Activated CD4-positive, alpha-beta T cell treated with anti-CD3 and anti-CD28 coated beads, Interleukin-2, amount 10 ng/mL, durations not matched to agents 7 days and 5 days (primary cell): ENCODE results near the gene COA1. TPM values are rescaled to one million over a fixed set of nuclear protein-coding genes. Genes with fewer than 3 reads are reported as not detected.
"Not testable (repeated sequence)": the region's sequence is repeated elsewhere in the genome, so short reads cannot be mapped to it uniquely, and the experiment has no call there.

Source experiments
- CTCF ChIA-PET: fragments of 350-600 bp; sonication (Branson Sonifier 250); formaldehyde crosslinking; loops from one replicate; lab custom pipeline; 2021; ENCODE audit warnings: antibody characterized with exemption; lab: Charles Lee
- POLR2A ChIA-PET: fragments of 350-600 bp; sonication (Branson Sonifier 250); formaldehyde crosslinking; loops from one replicate; lab custom pipeline; 2021; ENCODE audit warnings: antibody characterized with exemption; lab: Charles Lee
- DNase-seq: peaks from one replicate; pipeline ENCODE4 v3.0.0-alpha.2; 2020
- H3K27ac Mint-ChIP-seq: one replicate; pipeline ENCODE4 v1.8.0; 2021; ENCODE audit warnings: mild to moderate bottlenecking, moderate library complexity, mixed read lengths
- H3K27me3 Mint-ChIP-seq: one replicate; pipeline ENCODE4 v1.8.0; 2021; ENCODE audit warnings: mixed read lengths
- H3K36me3 Mint-ChIP-seq: one replicate; pipeline ENCODE4 v1.8.0; 2021; ENCODE audit warnings: low read depth, mixed read lengths
- H3K4me1 Mint-ChIP-seq: one replicate; pipeline ENCODE4 v1.8.0; 2021; ENCODE audit warnings: mixed read lengths
- H3K4me3 Mint-ChIP-seq: one replicate; pipeline ENCODE4 v1.8.0; 2021; ENCODE audit warnings: mild to moderate bottlenecking, moderate library complexity, mixed read lengths
- H3K9me3 Mint-ChIP-seq: one replicate; pipeline ENCODE4 v1.8.0; 2021; ENCODE audit warnings: mixed read lengths
- total RNA-seq, 2 experiments: library from RNA; stranded (reverse); gene quantifications; one replicate each; pipeline ENCODE4 v1.2.3, GENCODE V29; 2021

COA1 gene
- total RNA-seq, 2 experiments from 2014 or later: 44.8 to 47.1 TPM

DNA sequence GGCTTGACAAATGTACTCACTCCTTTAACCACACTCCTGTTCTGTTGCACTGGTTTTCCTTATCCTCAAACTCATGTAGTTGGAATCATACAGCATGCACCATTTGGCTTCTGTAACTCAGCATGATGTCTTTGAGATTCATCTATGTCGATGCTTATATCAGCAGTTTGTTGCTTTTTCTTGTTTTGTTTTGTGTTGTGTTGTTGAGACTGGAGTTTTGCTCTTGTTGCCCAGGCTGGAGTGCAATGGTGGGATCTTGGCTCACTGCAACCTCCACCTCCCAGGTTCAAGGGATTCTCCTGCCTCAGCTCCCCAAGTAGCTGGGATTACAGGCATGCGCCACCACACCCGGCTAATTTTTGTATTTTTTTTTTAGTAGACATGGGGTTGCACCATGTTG lies 101.5 kb downstream of the COA1 start:
- POLR2A ChIA-PET, DNase-seq, H3K27ac Mint-ChIP-seq, H3K27me3 Mint-ChIP-seq, H3K9me3 Mint-ChIP-seq, H3K4me3 Mint-ChIP-seq: not testable (repeated sequence)
- CTCF ChIA-PET: interaction anchor here (0.7 to 6.7 kb wide), 2 partner anchors 15 to 45 kb away, joined by 3 to 29 read pairs; partner anchors contain the start of gene STK17A
- Mint-ChIP-seq H3K4me1 (peaks cover 86% of the 10 kb centered on the region), H3K36me3 (peaks cover 87% of the 10 kb centered on the region)

DNA sequence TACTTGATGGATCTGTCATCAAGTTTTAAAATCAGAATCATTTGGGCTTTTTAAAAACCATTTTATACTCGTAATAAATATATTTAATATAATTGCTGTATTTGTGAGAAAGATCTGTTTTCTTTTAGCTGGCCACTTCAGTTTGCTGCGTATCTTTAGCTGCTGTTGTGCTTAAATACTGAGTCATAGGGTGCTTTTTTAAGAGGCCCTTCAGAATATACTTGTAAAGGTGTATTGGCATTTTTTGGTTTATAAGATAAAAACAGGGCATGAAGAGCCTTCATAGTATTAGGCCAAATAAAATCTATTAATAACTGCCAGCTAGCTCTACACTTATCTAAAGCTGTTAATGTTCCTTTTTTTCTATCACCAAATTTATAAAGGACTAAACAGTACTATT lies 102.6 kb downstream of the COA1 start:
- peaks cover 87% of the 10 kb centered on the region for H3K36me3 Mint-ChIP-seq
- H3K4me1 Mint-ChIP-seq: peaks cover 86% of the 10 kb centered on the region
- CTCF ChIA-PET: interaction anchor here (0.6 to 6.7 kb wide), 4 partner anchors 11 to 73 kb away, joined by 3 to 29 read pairs (median 4); partner anchors contain the start of gene STK17A

DNA sequence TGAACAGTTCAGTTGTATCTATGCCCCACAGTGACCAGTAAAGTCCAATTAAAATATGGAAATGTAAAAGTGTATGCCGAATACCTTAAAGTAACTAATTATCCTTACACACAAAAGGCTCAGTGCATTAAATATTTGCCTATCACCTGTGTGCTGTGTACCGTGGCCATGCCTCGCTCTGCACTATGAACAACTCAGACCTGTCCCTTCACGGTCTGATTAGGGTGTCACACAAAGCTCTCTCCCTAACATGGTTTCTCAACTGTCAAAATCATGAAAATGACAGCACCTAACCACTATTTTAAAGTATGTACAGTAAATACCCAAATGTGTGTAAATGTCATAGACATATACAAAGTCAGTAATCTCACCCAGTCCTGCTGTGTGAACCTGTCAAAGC lies 103.3 kb downstream of the COA1 start:
- Mint-ChIP-seq H3K27me3 (no peaks in the 10 kb centered on the region), H3K4me3 (no peak overlapping the region)
- POLR2A ChIA-PET: no interaction called here

More for the DNA sequence above, 102.6 kb downstream of the COA1 start:
- no peak for DNase-seq
- Mint-ChIP-seq H3K9me3 (no peaks in the 10 kb centered on the region), H3K4me3 (no peak overlapping the region), H3K27ac (no peak overlapping the region), H3K27me3 (no peaks in the 10 kb centered on the region)
- POLR2A ChIA-PET: no interaction called here

DNA sequence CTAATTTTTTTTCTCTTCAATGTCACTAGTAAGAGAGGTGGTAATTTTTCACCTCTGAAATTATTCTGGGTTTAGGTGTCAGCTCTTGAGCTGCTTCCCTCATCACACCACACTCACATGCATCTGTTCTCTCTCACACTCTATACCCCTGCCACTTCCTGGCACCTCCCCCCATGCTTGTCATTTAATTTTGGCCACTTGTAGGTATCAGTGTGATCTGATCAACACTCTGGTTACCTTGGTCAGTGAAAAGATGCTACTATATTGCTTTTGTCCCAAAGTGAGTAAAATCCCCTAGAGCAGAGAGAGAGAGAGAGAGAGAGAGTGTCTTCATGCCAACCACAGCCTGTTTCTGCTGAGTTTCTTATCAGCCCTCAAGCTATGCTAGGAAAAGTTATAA lies 103.9 kb downstream of the COA1 start:
- H3K4me3 Mint-ChIP-seq: no peak overlapping the region
- peak overlapping the region; percentile 81 for H3K27ac Mint-ChIP-seq
- H3K27me3 Mint-ChIP-seq: no peaks in the 10 kb centered on the region
- ChIA-PET POLR2A (no interaction called here), CTCF (interaction anchor here (0.6 to 6.7 kb wide), 5 partner anchors 10 to 76 kb away, joined by 3 to 29 read pairs (median 3); partner anchors contain the start of gene STK17A)
- H3K4me1 Mint-ChIP-seq: peaks cover 85% of the 10 kb centered on the region
- H3K9me3 Mint-ChIP-seq: no peaks in the 10 kb centered on the region
- peak; percentile 47 for DNase-seq
- peaks cover 84% of the 10 kb centered on the region for H3K36me3 Mint-ChIP-seq

More for the DNA sequence above, 103.3 kb downstream of the COA1 start:
- CTCF ChIA-PET: interaction anchor here (0.6 to 6.7 kb wide), 6 partner anchors 10 to 75 kb away, joined by 3 to 29 read pairs (median 3); partner anchors contain the start of gene STK17A
- Mint-ChIP-seq H3K36me3 (peaks cover 86% of the 10 kb centered on the region), H3K9me3 (no peaks in the 10 kb centered on the region), H3K4me1 (peaks cover 86% of the 10 kb centered on the region), H3K27ac (no peak overlapping the region)
- DNase-seq: no peak

DNA sequence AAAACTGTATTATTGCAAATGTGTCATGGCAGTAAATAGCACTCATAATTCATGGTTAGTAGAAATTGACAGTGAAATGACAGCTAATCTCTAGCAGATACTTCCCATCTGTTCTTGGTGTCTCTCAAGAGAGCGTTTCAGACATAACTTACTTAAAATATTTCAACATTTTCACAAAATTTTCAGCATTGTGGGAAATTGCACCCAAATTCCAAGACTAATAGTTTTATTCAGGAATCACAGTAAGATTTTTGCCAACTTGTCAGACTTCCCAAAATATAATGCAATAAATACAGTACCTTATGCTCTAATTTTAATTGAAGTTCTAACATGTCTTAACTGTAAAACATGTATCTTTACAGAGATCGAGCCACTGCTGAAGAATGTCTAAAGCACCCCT lies 105.2 kb downstream of the COA1 start:
- no peak overlapping the region for H3K27ac Mint-ChIP-seq
- H3K27me3 Mint-ChIP-seq: no peaks in the 10 kb centered on the region
- no peaks in the 10 kb centered on the region for H3K9me3 Mint-ChIP-seq
- no peak for DNase-seq
- CTCF ChIA-PET: no interaction called here
- peaks cover 75% of the 10 kb centered on the region for H3K36me3 Mint-ChIP-seq
- peaks cover 75% of the 10 kb centered on the region for H3K4me1 Mint-ChIP-seq
- H3K4me3 Mint-ChIP-seq: no peak overlapping the region
- POLR2A ChIA-PET: no interaction called here

DNA sequence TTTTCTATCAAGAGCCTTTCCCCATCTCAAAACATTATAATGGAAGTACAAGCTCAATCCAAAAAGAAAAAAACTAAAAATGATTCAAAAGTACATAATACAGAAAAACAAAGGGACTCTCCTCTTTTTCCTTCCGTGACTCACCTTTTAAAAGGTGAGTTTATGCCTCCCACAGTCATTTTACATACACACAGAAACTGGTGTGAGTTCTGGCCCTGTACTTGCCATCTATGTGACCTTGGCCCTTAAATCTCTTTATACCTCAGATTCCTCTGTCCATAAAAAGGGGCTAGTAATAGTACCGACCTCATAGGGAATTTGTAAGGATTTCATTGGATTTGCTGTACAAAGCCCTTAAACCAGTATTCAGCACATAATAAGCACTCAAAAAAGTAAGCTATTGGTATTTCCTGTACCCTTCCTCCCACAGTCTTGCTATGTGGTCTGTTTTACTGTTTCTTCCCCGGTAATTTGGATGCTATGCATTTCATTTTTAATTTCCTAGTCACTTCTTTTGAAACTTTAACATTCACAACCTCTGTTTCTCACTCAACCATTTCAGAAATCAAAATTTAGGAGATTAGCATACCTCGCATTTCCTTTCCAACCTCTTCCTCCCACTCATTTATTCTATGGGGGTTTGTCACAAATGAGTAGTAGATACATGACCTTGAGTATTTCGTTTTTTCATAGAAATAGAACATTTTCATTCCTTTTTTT lies 107.4 kb downstream of the COA1 start:
- H3K4me1 Mint-ChIP-seq: peaks cover 55% of the 10 kb centered on the region
- H3K4me3 Mint-ChIP-seq: no peak overlapping the region
- H3K9me3 Mint-ChIP-seq: no peaks in the 10 kb centered on the region
- H3K36me3 Mint-ChIP-seq: peaks cover 54% of the 10 kb centered on the region
- no peak for DNase-seq
- ChIA-PET CTCF (interaction anchor here (0.9 to 5.5 kb wide), 7 partner anchors 11 to 63 kb away, joined by 3 to 27 read pairs (median 3); partner anchors contain the start of gene STK17A), POLR2A (interaction anchor here (0.7 kb wide), 1 partner anchor 23 kb away, joined by 4 read pairs; no protein-coding TSS in a partner anchor)
- H3K27ac Mint-ChIP-seq: peak overlapping the region; percentile 31
- H3K27me3 Mint-ChIP-seq: no peaks in the 10 kb centered on the region

DNA sequence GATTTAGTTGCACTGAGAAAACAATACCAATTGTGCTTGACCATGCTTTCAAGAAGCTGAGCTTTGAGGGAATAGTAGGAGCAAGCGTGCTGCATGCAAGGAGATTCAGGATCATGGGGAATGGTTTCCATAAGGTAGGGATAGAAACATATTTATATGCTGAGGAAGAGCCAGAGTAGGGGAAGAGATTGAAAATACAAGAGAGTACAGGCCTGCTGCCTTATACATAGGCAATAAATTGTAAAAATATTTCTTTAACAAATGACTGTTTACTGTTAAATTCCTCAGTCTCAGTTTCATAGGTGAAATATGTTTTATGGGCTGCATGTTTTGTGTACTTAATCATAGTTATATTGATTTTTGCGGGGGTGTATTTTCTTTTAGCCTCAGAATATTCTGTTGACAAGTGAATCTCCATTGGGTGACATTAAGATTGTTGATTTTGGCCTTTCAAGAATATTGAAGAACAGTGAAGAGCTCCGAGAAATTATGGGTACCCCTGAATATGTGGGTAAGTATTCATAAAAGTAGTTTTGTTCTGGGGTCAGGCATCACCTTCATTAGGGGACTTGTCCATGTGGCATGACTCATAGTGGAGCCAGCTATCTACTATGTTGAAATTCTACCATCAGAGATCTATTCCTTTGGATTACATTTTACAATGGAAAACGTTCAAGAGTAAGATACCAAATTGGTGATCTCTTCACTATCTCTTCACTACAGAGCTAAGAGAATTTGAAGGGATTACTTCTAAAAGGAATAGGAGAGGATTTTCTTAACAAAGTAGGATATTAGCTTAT lies 109.9 kb downstream of the COA1 start:
- Mint-ChIP-seq H3K27ac (no peak overlapping the region), H3K4me1 (peaks cover 47% of the 10 kb centered on the region), H3K36me3 (peaks cover 51% of the 10 kb centered on the region), H3K9me3 (no peaks in the 10 kb centered on the region), H3K27me3 (no peaks in the 10 kb centered on the region), H3K4me3 (no peak overlapping the region)
- ChIA-PET CTCF (interaction anchor here (1.8 to 5.5 kb wide), 3 partner anchors 13 to 37 kb away, joined by 4 to 27 read pairs (median 6); partner anchors contain the start of gene STK17A), POLR2A (no interaction called here)
- no peak for DNase-seq

DNA sequence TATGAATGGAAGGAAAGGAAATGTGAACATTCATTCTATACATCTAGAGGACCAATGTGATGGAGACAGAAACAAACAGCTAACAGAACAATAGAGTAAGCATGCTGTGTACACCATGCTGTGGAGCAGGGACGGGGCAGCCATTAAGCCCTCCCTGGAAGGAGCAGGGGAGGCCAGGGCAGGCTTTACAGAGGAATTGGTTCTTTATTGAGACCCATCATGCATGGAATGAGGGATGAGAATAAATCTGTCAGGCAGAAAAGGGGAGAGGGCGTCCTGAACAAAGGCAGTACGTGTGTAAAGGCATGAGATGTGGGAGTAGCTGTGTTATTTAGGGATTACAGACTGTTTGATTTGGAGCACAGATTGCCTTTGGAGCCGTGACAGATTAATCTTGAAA lies 111.2 kb downstream of the COA1 start:
- POLR2A ChIA-PET: no interaction called here
- no peak overlapping the region for H3K27ac Mint-ChIP-seq
- peaks cover 51% of the 10 kb centered on the region for H3K36me3 Mint-ChIP-seq
- peaks cover 44% of the 10 kb centered on the region for H3K4me1 Mint-ChIP-seq
- no peak for DNase-seq
- CTCF ChIA-PET: interaction anchor here (1.1 to 5.5 kb wide), 2 partner anchors 26 to 36 kb away, joined by 3 to 27 read pairs; partner anchors contain the start of gene STK17A
- no peaks in the 10 kb centered on the region for H3K9me3 Mint-ChIP-seq
- H3K27me3 Mint-ChIP-seq: no peaks in the 10 kb centered on the region
- H3K4me3 Mint-ChIP-seq: no peak overlapping the region

DNA sequence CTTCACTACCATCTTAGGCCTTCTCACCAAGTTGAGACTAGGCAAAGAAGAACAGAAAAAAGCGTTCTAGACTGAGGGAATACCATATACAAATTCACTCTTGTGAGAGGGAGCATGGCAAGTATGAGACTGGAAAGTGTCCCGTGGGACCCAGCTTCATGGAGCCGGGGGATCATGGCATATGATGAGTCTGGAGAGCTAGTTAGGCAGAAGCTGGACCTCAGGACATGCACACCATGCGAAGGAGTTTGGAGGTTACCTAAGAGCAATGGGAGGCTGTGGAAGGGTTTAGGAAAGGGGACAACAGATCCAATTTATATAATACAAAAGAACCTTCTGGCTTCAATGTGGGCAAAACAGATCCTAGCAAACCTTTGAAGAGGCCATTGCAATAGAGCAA lies 112.3 kb downstream of the COA1 start:
- Mint-ChIP-seq H3K4me1 (peaks cover 44% of the 10 kb centered on the region), H3K27ac (no peak overlapping the region), H3K4me3 (no peak overlapping the region), H3K9me3 (no peaks in the 10 kb centered on the region), H3K36me3 (peaks cover 50% of the 10 kb centered on the region), H3K27me3 (no peaks in the 10 kb centered on the region)
- ChIA-PET POLR2A (no interaction called here), CTCF (interaction anchor here (0.6 to 1.5 kb wide), 4 partner anchors 15 to 71 kb away, joined by 3 to 6 read pairs (median 4); partner anchors contain the start of gene STK17A)
- DNase-seq: no peak

DNA sequence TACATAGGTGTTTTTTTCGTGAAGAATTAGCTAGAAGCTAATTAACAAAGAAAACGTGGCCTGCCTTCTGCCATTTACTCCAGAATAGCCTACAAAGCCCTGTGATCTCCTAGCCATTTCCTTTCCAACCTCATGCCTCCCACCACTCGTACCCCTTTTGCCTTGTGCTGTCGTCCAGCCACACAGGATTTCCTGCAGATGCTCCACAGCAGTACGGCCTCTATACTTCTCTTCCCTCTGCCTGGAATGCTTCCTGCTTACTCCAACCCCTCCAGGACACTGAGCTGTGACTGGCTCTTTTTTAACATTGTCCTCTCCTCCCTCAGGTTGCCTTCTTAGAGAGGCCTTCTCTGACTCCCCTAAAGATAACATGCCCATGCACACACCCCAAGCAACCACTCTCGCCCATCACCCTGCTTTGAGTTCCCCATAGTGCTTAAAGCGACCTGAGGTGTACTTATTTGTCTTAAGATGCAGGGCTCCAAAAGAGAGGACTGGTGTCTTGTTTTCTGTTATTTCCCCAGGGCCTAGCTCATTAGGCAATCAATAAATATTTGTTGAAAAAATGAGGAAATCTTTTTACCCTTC lies 113.7 kb downstream of the COA1 start:
- H3K9me3 Mint-ChIP-seq: no peaks in the 10 kb centered on the region
- peak overlapping the region; percentile 70 for H3K27ac Mint-ChIP-seq
- POLR2A ChIA-PET: interaction anchor here (0.5 to 0.7 kb wide), 2 partner anchors 11 to 21 kb away, joined by 3 to 10 read pairs; no protein-coding TSS in a partner anchor
- peaks cover 49% of the 10 kb centered on the region for H3K36me3 Mint-ChIP-seq
- peaks cover 41% of the 10 kb centered on the region for H3K4me1 Mint-ChIP-seq
- H3K27me3 Mint-ChIP-seq: no peaks in the 10 kb centered on the region
- no peak for DNase-seq
- no peak overlapping the region for H3K4me3 Mint-ChIP-seq
- CTCF ChIA-PET: interaction anchor here (0.7 to 1.6 kb wide), 5 partner anchors 10 to 85 kb away, joined by 3 to 6 read pairs (median 3); partner anchors contain the start of gene STK17A

DNA sequence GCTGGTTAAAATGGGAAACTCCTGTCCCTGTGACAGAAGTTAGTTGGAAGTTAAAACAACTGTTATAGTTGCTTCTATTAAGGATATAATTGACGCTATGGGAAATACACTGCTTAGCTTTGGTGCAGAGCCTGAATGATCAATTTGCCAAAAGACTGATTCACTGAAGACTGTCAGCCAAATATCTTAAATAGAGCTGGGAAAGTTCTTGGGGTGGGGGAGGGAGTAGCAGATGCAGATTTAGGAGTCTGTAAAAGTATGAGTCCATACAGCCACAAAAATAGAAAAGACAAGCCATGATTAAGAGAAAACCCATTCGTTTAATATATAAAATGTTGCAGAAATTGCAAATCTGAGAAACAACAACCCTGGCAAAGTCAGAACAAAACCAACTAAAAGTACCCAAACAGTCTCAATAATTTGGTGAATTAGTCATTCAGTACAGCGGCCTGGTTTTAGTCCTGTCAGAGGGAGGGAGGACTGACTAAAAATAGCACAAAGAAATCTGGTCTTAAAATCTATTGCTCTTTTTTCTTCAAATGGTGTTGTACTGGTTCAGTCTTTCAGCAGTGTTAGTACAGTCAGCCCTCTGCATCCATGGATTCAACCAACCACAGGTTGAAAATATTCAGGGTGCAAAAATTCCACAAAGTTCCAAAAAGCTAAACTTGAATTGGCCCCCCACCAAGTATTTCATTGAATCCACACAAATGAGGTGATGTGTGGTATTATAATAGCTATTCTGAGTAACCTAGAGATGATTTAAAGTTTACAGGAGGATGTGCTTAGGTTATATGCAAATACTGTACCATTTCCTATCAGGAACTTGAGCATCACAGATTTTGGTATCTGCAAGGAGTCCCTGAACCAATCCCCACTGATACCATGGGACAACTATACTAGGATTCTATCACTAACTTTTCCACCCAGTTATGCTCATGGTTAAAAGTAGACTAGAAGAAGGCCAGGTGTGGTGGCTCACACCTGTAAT lies 116.4 kb downstream of the COA1 start:
- no peak for DNase-seq
- CTCF ChIA-PET: interaction anchor here (0.5 to 3.5 kb wide), 3 partner anchors 15 to 30 kb away, joined by 3 to 15 read pairs (median 3); partner anchors contain the start of gene STK17A
- Mint-ChIP-seq H3K9me3 (no peaks in the 10 kb centered on the region), H3K4me1 (peaks cover 58% of the 10 kb centered on the region), H3K27me3 (no peaks in the 10 kb centered on the region), H3K4me3 (no peak overlapping the region), H3K27ac (peak overlapping the region; percentile 55), H3K36me3 (peaks cover 69% of the 10 kb centered on the region)
- POLR2A ChIA-PET: no interaction called here
